PFSK-1 (cell line): ENCODE data around the gene UBL4B.

Experiments used
- FOXP2 ChIP-seq: optimal IDR thresholded peaks from 2 replicates; pipeline ENCODE3; 2011; ENCODE audit warnings: borderline replicate concordance, control low read depth, inconsistent platforms; ENCODE audit not compliant: insufficient read depth; ENCODE audit errors: extremely low read length, extremely low read depth
- POLR2AphosphoS5 ChIP-seq: IDR thresholded peaks from 2 replicates; pipeline ENCODE4 v1.6.1; 2012; ENCODE audit warnings: low read depth, mild to moderate bottlenecking, control low read depth, low read length, moderate library complexity
- REST ChIP-seq, 2 experiments: IDR thresholded peaks; 2 replicates each; pipeline versions ENCODE4 v1.6.1 to v1.8.0; 2011 to 2012; ENCODE audit warnings: low read depth in 2 of 2, low read length in 2 of 2, control low read depth in 1 of 2, inconsistent platforms in 1 of 2, mild to moderate bottlenecking in 1 of 2, moderate library complexity in 1 of 2; ENCODE audit not compliant: insufficient read depth in 1 of 2
- SIN3A ChIP-seq: IDR thresholded peaks from 2 replicates; pipeline ENCODE4 v1.6.1; 2012; ENCODE audit warnings: mild to moderate bottlenecking, low read length, moderate library complexity, borderline replicate concordance; ENCODE audit not compliant: insufficient read depth
- TAF1 ChIP-seq: IDR thresholded peaks from 2 replicates; pipeline ENCODE4 v1.6.1; 2012; ENCODE audit warnings: low read length, control low read depth, borderline replicate concordance; ENCODE audit not compliant: insufficient read depth

Gene UBL4B

GRCh38 chr1:110134050-110134595 lies 21.9 kb downstream of the UBL4B start:
- no peak for TF ChIP-seq FOXP2
- TF ChIP-seq REST (IDR thresholded peaks at IDR 0.05; ENCODE audit: insufficient read depth in 1 of 2, low read depth in 2 of 2, low read length in 2 of 2): no peak
- TF ChIP-seq SIN3A: no peak
- TF ChIP-seq TAF1: no peak
- no peak for TF ChIP-seq POLR2AphosphoS5

- TF ChIP-seq SIN3A: no peak
- no peak for TF ChIP-seq POLR2AphosphoS5
- TF ChIP-seq REST (IDR thresholded peaks at IDR 0.05; ENCODE audit: insufficient read depth in 1 of 2, low read depth in 2 of 2, low read length in 2 of 2): no peak
- TF ChIP-seq FOXP2: no peak
- no peak for TF ChIP-seq TAF1
Observed at GRCh38 chr1:110135246-110135645, 23.0 kb downstream of the UBL4B start.

GRCh38 chr1:110135666-110136065 lies 23.4 kb downstream of the UBL4B start:
- no peak for TF ChIP-seq POLR2AphosphoS5
- TF ChIP-seq FOXP2: no peak
- TF ChIP-seq REST (IDR thresholded peaks at IDR 0.05; ENCODE audit: insufficient read depth in 1 of 2, low read depth in 2 of 2, low read length in 2 of 2): no peak
- no peak for TF ChIP-seq SIN3A

GRCh38 chr1:110136911-110137310 lies 24.7 kb downstream of the UBL4B start:
- no peak for TF ChIP-seq SIN3A
- no peak for TF ChIP-seq POLR2AphosphoS5
- no peak for TF ChIP-seq REST (IDR thresholded peaks at IDR 0.05; ENCODE audit: insufficient read depth in 1 of 2, low read depth in 2 of 2, low read length in 2 of 2)
- no peak for TF ChIP-seq TAF1
- no peak for TF ChIP-seq FOXP2

- TF ChIP-seq FOXP2: no peak
- no peak for TF ChIP-seq TAF1
- no peak for TF ChIP-seq SIN3A
- no peak for TF ChIP-seq POLR2AphosphoS5
- TF ChIP-seq REST (IDR thresholded peaks at IDR 0.05; ENCODE audit: insufficient read depth in 1 of 2, low read depth in 2 of 2, low read length in 2 of 2): no peak
Observed at GRCh38 chr1:110138956-110139355, 26.7 kb downstream of the UBL4B start.
